Stimulated activated CD4-positive, alpha-beta T cell treated with anti-CD3 and anti-CD28 coated beads, Interleukin-1b, Interleukin-23, amount 100 ng/mL, for 4 hours (primary cell): ENCODE measurements around the gene GTF2H4.
"Not testable (repeated sequence)": the region's sequence is repeated elsewhere in the genome, so short reads cannot be mapped to it uniquely, and the experiment has no call there.

ENCODE experiments used
- DNase-seq, 2 donors: peaks; one replicate each; pipeline ENCODE4 v3.0.0-alpha.2; 2020; ENCODE audit warnings: low read depth in 2 of 2

The GTF2H4 gene

DNA sequence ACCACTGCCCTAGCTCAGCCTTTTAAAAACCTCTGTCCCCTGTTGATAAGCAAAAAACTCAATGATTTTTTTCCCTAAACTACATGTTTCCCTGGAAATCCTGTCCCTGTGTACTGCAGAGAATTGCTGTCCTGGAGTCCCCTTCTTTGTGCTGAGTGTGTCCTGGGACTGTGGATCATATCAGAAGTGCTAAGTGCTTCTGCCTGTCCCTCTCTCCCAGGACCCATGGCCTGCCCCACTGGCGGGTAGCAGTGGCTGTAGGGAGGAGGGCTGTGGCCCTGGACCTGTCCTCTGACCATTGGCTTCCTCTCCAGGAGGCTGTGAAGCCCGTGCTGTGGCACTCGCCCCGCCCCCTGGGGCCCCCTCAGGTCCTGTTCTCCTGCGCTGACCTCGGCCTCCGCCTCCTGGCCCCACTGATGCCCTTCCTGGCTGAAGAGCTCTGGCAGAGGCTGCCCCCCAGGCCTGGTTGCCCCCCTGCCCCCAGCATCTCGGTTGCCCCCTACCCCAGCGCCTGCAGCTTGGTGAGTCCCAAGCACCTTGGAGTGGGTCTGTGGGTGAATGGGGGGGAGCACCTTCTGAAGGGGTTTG, 16.1 kb downstream of the GTF2H4 start:
- DNase-seq, result not testable (repeated sequence)

DNA sequence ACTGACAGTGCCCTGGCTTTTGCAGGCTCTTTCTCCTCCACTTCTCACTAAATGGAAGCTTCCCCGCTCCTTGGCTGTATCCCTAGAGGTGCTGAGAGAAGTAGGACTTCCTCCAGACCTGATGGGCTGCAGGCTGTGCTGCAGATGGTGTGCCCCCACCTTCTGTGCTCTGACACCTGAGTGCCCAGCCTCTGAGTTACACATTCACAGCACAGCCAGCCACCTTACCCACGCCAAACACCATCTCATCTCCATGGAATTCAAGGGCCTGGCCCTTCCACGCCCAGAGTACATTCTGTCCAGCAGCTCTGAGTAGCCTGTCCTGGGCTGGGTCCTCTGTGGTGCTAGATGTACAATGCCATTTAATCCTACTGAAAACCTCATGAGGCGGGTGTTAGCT, 18.6 kb downstream of the GTF2H4 start:
- no peak for DNase-seq

DNA sequence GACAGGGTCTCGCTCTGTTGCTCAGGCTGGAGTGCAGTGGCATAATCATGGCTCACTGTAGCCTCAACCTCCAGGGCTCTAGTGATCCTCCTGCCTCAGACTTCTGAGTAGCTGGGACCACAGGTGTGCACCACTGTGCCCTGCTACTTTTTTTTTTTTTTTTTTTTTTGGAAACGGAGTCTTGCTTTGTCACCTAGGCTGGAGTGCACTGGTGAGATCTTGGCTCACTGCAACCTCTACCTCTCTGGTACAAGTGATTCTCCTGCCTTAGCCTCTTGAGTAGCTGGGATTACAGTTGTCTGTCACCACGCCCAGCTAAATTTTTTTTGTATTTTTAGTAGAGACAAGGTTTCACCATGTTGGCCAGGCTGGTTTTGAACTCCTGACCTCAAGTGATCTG, 19.1 kb downstream of the GTF2H4 start:
- not testable (repeated sequence) for DNase-seq

DNA sequence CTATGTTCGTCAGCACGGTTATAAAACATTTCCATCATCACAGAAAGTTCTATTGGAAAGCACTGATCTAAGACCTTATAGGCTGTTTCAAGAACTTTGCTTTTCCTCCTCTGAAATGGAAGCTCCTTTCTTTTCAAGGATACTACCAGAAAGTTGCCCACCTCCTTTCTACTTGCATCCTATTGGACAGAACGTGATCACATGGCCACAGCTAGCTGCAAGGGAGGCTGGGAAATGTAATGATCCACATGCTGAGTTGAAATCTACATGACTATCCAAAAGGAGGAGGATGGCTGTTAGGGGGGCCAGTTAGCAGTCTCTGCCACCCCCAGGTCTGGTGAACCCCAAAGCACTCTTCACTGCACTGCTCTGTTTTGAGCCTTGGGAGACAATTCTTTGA, 20.7 kb downstream of the GTF2H4 start:
- no peak for DNase-seq

DNA sequence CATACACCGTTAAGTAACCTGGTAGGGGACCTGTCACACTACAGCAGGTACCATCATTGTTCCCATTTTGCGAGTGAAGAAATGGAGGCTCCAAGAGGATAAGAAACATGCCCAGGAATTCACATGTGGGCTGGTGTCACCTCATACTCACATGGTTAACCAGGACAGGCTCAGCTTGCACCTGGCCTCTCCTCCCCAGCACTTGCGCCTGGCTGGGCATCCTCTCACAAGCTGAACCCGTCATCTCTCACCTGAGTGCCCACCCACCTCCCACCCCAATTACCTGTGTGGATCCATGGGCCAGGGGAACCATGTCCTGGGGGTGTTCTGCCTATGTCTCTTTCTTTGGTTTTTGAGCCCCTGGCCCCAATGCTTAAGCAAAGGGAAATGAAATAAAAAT, 22.5 kb downstream of the GTF2H4 start:
- DNase-seq, result no peak

DNA sequence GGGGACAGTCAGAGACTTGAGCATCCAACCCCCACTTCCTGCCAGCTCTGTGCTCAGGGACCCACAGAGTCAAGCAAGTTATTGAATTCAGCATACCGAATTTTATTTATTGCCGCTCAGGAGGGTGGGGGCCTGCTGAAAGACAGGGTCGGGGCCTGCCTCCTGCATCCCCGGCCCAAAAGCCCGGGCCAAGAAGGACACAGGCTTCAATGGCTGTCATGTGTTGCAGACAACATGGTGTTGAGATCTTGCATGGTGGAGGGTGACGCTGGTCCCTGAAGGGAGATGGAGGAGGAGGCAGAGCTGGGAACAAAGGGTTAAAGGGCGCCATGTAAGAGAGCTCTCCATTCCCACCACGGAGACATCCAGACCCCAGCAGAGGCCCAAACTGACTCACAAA, 23.3 kb downstream of the GTF2H4 start:
- DNase-seq, result no peak

DNA sequence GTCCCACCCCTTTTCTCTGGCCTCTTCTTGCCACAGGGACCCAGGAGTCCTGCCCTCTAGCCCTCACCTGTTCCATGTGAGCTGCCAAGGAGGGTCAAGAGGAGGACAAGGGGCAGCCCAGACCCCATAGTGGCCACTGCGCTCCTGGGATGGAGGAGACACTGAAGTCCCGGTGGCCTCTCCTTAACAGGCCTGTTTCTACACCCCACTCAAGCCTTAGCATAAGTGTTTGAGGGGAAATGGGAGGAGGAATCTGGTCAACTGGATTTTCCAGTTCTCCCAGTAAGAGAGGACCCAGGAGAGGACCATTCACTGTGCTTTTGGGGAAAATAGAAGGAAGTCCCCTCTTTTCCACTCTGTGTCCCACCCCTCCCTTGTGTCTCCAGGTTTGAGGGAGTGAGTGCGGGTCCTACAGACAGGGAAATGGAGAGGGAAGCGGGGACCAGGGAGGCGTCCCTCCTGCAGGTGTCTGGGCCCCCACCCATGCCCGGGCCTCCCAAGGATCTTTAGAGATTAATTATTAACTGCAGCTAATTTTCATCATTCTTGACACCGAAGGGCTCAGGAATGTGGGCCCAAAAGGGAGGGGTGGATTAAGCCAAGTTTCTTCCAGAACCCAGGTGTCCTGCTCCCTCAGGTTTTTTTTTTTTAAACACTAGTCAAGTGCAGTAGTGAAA, 24.1 kb downstream of the GTF2H4 start, which contains the start of gene SFTA2:
Gene SFTA2 (minus strand): TSS at position 202 of the 677 bp plus-strand sequence. CDS start 74 bp downstream, at position 128.
- DNase-seq, result no peak

DNA sequence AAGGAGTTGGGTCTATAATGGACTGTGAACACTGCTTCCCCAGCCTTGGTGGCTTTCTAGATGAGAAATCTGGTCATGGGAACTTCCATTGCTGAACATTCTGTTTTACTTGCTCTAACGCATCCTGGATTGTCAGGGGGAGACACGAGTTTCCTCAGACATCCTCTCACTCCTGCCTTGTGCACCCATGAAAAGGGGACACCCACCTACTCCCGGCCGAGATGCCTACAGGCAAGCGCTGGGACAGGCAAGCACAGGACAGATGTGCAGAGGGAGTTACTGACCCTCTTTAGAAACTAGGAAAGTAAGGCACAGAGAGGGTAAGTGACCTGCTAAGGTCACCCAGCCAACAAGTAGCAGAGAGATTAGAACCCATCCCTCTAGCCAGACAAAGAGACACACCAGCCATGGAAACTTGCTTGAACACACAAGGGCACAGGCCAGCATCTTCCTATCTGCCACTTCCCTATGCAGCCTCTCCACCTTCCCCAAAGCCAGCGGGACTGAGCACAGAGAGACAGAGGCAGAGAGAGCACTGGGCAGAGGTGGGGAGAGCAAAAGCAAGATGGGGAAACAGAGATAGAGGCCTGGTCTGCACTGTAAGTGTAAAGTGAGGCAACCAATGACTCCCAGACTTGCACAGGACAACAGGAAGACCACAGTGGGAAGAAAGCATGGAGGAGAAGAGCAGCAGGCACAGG, 24.8 kb downstream of the GTF2H4 start:
- DNase-seq, result no peak

DNA sequence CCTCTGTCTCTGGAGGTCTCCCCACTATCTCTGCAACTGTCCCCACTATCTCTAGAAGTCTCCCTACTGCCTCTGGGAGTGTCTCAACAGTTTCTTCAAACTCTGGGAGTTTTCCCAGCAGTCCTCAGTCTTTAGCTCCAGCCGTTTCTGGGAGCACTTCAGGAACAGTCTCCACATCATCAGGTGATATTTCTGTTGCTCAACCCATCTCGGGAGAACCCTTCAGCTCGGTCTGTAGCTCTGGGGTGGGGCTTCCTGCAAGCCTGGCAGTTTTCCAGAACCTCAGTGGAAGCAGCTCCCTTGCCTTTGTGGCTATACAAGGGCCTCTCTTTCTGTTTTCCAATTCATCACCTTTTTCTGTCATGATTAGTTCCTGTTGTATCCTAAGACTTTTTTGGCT, 27.0 kb downstream of the GTF2H4 start:
- no peak for DNase-seq

DNA sequence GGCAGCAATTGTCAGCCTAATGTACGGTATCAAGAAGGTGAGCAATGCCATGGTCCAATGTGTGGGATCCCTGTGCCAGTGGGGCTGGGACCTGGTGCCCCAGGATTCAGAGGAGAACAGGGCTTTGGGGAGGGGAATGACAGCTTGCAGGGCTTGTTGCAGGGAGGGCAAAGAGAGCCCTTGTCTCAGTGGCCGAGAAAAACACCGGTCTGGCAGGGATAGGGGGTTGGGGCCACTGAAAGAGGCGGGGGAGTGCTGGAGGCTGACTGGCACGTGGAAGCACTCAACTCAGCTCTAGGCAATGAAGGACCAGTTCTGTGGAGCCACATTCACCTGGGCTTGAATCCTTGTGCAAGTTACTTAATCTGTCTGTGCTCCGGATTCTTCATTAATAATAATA, 29.3 kb downstream of the GTF2H4 start:
- DNase-seq, result no peak

DNA sequence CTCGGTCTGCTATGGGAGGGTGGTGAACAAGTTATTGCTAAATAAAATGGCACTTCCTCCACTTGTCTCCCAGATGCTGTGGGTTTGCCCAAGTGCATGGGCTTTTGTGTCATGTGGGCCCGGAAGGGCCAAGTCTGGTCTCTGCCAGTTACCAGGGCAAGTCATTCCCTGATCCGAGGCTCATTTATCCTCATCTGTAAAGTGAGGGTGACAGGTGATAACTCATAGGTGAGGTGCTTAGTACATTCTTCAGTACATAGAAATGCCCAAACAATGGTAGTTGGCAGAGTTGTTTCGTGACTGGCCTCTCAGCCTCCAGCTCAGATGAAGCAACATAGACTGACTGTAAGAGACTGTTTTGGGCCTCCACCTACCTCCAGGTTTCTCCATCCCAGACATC, 30.7 kb downstream of the GTF2H4 start:
- no peak for DNase-seq

DNA sequence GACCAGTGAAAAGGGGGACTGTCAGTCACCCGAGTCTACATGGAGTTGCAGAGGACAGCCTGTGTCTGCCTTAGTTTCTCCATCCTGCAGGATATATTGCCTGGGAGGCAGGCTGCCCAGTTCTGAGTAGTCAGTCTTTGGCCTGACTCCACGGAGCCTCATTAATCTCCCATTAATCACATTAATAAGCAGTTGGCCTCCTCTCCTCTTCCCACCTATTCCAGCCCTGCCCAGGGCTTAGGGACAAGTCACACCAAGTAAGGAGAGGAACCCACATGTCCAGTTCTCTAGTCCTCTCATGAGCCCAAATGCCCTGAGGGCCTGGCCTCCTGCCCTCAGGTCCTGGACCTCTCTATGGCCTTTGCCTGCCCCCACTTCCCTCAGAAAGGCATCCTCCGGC, 31.5 kb downstream of the GTF2H4 start:
- no peak for DNase-seq

DNA sequence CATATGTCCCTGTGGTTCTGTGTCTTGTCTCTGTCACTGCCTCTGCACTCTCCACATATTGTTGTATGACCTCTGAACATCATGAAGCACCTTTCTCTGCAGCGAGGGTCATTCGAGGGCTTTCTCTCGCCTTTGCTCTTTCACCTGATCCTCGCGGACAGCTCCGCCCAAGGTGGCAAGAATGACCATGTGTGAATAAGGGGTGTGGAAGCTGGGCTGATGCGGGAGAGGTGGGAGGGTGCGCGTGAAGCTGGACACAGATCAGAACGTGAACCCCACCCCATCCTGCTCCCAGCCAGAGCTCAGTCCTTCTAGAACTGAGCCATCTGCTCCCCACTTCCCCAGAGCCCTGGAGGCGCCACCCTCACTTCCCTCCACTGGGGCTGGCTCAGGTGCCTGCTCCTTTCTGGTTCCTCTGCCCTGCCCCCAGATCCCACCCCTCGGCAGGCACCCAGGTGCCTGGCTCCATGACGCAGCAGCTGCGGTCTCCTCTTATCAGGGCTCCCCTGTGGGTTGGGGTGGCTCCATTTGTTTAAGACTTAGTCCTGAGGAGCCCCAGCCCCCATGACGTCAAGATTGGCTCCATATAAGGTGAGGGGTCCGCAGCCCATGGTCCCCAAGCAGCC, 32.5 kb downstream of the GTF2H4 start, which contains the start of gene MUCL3:
Gene MUCL3 (plus strand): TSS at position 613 of the 626 bp plus-strand sequence. CDS start 27 bp downstream, outside the sequence.
- DNase-seq, result no peak

DNA sequence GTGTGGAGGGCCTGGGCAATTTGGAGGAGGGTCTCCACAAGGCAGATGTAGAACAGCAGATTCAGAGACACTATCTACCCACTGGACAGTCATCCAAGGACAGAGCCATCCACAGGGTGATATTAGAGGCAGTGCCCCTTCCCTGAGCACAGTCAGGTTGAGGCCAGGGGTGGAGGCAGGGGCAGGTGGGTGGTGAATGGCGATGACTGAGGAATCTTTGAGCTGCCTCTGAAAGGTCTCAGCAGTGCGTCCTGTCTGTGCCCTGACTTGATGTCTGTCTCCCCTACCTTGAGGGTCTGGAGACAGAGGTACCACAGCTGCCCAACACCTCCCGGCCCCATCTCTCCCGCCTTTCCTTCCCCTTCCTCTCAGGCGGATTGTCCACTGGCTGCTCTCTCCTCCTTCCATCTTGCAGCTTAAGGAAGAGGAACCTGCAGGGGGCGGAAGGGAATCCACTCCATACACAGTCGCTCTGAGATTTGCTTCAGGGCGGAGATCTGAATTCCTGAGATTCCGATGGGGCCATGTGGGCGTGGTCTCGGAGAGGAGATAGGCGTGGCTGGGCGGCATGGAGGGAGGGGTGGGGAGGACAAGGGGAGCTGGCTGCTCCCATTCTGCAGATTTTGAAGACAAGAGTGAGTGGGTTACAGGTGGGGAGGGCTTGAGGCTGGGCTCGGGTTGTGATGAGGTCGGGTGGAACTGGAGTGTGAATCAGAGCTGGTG, 34.5 kb downstream of the GTF2H4 start:
- no peak for DNase-seq

DNA sequence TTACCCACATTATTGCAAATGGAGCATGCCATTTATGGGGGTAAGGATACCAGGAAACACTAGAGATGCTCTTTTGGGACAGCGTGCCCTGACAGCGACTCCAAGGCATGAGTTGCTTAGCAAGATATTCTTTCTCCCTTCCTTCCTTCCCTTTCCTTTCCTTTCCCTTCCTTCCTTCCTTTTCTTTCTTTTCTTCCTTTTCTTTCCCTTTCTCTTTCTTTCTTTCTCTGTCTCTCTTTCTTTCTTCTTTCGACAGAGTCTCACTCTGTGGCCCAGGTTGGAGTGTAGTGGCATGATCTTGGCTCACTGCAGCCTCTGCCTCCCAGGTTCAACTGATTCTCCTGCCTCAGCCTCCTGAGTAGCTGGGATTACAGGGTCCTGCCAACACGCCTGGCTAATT, 36.0 kb downstream of the GTF2H4 start:
- no peak for DNase-seq

DNA sequence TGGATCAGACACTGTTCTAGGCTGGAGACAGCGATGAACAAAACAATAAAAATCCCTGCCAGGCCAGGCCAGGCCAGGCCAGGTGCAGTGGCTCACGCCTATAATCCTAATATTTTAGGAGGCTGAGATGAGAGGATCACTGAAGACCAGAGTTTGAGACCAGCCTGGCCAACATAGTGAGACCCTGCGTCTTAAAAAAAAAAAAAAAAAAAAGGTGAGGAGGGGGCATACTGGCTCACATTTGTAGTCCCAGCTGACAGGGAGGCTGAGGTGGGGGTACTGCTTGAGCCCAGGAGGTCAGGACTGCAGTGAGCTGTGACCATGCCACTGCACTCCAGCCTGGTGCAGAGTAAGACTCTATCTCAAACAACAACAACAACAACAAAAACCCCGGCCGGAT, 37.3 kb downstream of the GTF2H4 start:
- no peak for DNase-seq

DNA sequence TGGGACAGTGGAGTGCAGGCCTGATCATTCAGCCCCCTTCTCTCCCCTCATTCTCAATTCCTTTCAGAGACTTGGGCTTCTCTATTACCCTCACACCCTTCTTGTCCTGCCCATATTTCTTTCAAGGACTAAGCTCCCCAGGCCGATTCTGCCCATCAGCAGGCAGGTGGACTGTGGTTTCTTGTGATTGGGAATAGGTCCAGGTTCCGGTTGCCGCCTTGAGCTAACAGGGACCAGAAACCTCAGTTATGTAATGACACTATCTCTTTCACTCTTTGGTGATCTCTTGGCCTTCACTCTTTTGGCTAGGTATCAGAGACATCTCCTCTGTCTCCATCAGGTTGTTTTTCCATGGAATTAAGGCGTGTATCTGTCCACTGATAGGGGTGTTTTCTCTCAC, 39.2 kb downstream of the GTF2H4 start:
- DNase-seq, result no peak

DNA sequence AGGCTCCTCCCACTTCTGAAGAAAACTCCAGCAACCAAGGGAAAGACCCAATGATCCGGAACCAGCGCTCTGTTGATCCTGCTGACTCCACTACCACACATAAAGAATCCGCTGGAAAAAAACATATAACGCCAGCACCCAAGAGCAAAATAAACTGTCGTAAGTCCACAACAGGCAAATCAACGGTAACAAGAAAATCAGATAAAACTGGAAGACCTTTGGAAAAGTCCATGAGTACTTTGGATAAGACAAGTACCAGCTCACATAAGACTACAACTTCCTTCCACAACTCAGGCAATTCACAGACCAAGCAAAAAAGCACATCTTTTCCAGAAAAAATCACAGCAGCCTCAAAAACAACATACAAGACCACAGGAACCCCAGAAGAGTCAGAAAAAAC, 40.8 kb downstream of the GTF2H4 start:
- DNase-seq, result no peak

DNA sequence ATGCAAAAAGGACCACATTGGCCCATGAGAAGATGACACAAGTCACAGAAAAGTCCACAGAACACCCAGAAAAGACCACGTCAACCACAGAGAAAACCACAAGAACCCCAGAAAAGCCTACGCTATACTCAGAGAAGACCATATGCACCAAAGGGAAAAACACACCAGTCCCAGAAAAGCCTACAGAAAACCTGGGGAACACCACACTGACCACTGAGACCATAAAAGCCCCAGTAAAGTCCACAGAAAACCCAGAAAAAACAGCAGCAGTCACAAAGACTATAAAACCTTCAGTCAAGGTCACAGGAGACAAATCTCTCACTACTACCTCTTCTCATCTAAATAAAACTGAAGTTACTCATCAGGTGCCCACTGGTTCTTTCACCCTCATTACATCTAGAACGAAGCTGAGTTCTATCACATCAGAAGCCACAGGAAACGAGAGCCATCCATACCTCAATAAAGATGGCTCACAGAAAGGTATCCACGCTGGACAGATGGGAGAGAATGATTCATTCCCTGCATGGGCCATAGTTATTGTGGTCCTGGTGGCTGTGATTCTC, 44.0 kb downstream of the GTF2H4 start:
- DNase-seq, result no peak

DNA sequence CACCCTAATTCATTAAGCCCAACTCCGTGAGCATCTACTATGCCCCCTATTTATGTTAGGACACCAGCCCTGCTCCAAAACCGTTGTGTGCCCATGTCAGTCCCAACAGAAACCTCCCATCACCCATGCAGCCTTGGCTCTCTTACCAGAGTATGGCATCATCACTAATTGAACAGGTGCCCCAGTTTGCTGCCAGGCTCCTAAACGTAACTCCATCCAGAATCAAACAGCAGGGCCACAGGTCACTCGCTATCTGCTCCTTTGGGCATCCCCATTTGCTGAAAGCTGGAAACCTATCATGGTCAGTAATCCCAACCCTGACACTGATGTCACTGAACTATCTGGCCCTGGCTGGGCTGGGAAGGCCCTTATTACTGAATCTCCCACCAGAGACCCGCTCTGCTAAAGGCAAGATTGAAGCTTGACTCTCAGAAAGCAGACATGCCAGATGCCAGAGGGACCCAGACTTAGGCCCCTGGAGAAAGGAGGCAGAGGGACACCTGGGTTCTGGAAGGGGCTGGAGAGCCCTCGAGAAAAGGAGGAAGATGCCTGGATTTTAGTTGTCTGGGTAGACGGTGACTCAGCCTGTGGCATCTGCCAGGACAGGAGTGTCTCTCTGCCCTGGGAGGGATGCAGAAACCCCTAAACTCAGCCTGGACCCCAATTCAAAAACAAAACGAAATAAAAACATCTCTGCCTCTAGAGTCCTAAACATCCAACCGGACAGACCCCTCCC, 46.8 kb downstream of the GTF2H4 start:
- no peak for DNase-seq
